ENCODE data around the gene ACKR4.

DNA sequence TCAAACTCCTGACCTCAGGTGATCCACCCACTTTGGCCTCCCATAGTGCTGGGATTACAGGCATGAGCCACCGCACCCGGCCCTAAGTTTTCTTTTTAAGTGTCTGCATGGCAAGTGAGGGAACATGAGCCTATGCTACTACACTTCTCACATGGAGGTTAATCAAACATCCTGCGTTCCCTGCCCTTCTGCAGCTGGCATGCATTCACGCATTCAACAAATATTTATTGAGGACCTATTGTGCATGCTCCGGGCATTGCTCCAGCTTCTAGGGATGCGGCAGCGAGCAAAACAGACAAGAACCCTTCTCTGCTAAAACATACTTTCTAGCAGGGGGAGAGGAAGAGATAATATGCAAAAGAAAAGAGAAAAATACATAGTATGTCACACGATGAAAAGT, 42.6 kb upstream of the ACKR4 start:
- TF ChIP-seq, protein P1, sequence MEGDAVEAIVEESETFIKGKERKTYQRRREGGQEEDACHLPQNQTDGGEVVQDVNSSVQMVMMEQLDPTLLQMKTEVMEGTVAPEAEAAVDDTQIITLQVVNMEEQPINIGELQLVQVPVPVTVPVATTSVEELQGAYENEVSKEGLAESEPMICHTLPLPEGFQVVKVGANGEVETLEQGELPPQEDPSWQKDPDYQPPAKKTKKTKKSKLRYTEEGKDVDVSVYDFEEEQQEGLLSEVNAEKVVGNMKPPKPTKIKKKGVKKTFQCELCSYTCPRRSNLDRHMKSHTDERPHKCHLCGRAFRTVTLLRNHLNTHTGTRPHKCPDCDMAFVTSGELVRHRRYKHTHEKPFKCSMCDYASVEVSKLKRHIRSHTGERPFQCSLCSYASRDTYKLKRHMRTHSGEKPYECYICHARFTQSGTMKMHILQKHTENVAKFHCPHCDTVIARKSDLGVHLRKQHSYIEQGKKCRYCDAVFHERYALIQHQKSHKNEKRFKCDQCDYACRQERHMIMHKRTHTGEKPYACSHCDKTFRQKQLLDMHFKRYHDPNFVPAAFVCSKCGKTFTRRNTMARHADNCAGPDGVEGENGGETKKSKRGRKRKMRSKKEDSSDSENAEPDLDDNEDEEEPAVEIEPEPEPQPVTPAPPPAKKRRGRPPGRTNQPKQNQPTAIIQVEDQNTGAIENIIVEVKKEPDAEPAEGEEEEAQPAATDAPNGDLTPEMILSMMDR (IDR thresholded peaks at IDR 0.05), result no peak
- no peak for TF ChIP-seq EP300 (IDR thresholded peaks at IDR 0.05)
- TF ChIP-seq POLR2AphosphoS5 (IDR thresholded peaks at IDR 0.05), result no peak
- no peak for TF ChIP-seq POLR2A (IDR thresholded peaks at IDR 0.05)

Measured in gastroesophageal sphincter (tissue), 3 donors.